Measurements from ENCODE around the gene CCDC92B.

Gene CCDC92B

GRCh38 chr17:2695243-2695960, 54.0 kb downstream of the CCDC92B start:
- Histone ChIP-seq H3K27ac (ENCODE audit: low read length) (no peak overlapping the region), H3K4me1 (ENCODE audit: control insufficient read depth, insufficient read depth, low read length) (peaks cover 5% of the 10 kb centered on the region), H3K4me3 (ENCODE audit: low read length) (no peak overlapping the region), H3K36me3 (ENCODE audit: control insufficient read depth, insufficient read depth, low read length) (peaks cover 36% of the 10 kb centered on the region), H3K9me3 (ENCODE audit: control insufficient read depth, insufficient read depth, low read length) (no peaks in the 10 kb centered on the region), H3K27me3 (ENCODE audit: control insufficient read depth, insufficient read depth, low read length) (no peaks in the 10 kb centered on the region)
- WGBS (ENCODE audit: insufficient coverage, insufficient read length) = no CpG with 5 or more reads among the region's 28 CpGs
- no peak for DNase-seq (ENCODE audit: low read depth, low spot score)

DNA sequence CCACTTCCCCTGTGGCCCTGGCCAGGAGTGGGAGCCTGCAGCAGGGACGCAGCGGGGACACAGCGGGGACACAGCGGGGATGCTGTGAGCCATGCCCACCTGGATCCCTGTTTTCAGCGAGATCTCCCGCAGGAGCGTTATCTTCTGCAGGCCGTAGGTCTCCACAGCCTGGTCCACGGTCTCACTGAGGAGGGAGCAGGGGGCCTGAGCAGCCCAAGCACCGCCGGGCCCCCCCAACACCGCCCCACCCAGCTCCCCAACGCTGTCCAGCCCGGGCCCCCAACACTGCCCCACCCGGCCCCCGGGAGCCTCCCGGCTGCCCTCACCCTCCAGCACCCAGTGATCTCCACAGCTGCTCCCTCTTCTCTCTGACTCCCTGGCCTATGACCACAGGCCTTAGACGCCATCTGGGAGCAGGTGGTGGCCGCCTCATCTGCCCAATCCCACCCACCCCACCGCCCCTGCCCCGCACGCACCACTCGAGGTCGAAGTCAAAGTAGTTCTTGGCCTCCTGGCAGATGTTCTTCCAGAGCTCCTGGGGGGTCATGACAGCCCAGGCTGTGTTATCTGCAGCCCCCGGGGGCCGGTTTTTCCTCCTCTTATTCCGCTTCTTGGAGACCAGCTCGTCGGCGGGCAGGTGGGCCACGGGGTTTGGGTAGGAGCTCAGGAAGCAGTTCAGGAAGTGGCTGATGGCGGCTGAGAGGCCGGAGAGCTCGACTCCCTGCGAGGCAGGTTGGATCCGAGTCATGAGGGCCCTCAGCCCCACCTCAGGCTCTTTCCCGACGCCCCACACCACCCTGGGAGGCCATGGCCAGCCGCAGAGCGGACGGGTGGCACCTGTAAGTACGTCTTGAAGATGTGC, 54.8 kb downstream of the CCDC92B start:
- Histone ChIP-seq H3K4me3 (ENCODE audit: low read length) (no peak overlapping the region), H3K27ac (ENCODE audit: low read length) (no peak overlapping the region), H3K27me3 (ENCODE audit: control insufficient read depth, insufficient read depth, low read length) (no peaks in the 10 kb centered on the region), H3K4me1 (ENCODE audit: control insufficient read depth, insufficient read depth, low read length) (peaks cover 5% of the 10 kb centered on the region), H3K36me3 (ENCODE audit: control insufficient read depth, insufficient read depth, low read length) (peaks cover 38% of the 10 kb centered on the region), H3K9me3 (ENCODE audit: control insufficient read depth, insufficient read depth, low read length) (no peaks in the 10 kb centered on the region)
- no CpG with 5 or more reads among the region's 42 CpGs for WGBS (ENCODE audit: insufficient coverage, insufficient read length)
- no peak for DNase-seq (ENCODE audit: low read depth, low spot score)

DNA sequence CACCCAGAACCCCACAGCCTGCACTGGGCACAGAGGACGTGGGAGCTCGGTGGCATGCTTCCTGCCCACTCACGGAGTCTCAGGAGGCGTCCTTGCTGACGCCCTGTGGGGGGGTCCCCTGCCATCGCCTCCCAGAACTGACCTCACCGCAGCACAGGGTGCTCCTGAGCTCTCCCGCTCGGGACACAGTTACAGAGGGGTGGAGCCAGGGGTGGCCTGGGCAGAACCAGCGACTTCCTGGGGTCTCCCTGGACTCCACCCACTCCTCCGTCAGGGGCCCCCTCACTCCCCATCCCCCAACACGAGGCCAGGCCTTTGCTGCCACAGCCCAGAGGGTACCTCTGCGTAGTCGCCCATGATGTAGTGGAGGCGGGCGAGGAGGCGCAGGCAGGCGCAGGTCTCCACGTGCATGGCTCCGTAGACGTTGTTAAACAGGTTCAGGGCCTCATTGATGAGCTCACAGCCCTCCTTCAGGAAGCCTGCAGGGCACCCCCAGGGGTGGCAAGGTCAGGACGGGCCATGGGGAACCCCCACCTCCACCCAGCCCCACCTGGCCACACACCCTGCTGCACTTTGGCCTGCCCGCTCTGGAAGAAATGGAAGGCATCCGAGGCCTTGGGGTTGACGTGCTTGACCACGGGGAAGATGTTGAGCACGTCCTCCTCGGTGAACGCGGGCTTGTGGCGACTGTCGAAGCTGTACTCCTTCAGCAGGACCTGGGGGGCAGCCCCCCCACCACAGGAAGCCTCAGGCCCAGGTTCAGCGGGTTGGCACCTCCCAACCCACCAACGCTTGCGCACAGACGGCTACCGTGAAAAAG, 55.7 kb downstream of the CCDC92B start:
- no CpG with 5 or more reads among the region's 37 CpGs for WGBS (ENCODE audit: insufficient coverage, insufficient read length)
- no peaks in the 10 kb centered on the region for H3K27me3 ChIP-seq (ENCODE audit: control insufficient read depth, insufficient read depth, low read length)
- no peak overlapping the region for H3K27ac ChIP-seq (ENCODE audit: low read length)
- DNase-seq (ENCODE audit: low read depth, low spot score) = no peak
- H3K9me3 ChIP-seq (ENCODE audit: control insufficient read depth, insufficient read depth, low read length) = no peaks in the 10 kb centered on the region
- peaks cover 5% of the 10 kb centered on the region for H3K4me1 ChIP-seq (ENCODE audit: control insufficient read depth, insufficient read depth, low read length)
- peaks cover 38% of the 10 kb centered on the region for H3K36me3 ChIP-seq (ENCODE audit: control insufficient read depth, insufficient read depth, low read length)
- H3K4me3 ChIP-seq (ENCODE audit: low read length) = no peak overlapping the region

DNA sequence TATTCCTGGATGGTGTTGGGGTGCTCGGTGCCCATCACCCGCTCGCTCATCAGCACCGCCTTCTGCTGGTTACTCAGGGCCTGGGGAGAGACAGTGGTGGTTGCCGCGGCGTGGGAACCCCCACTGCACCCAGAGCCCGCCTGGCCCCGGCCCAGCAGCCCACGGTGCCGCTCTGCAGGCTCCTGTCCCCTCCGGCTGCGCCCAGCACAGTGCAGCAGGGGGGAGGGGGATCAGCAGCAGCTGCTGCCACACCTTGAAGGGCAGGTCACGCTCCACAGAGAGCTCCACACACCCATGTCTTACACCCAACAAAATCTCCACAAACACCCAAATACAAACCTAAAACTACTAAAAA, 56.7 kb downstream of the CCDC92B start:
- no CpG with 5 or more reads among the region's 14 CpGs for WGBS (ENCODE audit: insufficient coverage, insufficient read length)

DNA sequence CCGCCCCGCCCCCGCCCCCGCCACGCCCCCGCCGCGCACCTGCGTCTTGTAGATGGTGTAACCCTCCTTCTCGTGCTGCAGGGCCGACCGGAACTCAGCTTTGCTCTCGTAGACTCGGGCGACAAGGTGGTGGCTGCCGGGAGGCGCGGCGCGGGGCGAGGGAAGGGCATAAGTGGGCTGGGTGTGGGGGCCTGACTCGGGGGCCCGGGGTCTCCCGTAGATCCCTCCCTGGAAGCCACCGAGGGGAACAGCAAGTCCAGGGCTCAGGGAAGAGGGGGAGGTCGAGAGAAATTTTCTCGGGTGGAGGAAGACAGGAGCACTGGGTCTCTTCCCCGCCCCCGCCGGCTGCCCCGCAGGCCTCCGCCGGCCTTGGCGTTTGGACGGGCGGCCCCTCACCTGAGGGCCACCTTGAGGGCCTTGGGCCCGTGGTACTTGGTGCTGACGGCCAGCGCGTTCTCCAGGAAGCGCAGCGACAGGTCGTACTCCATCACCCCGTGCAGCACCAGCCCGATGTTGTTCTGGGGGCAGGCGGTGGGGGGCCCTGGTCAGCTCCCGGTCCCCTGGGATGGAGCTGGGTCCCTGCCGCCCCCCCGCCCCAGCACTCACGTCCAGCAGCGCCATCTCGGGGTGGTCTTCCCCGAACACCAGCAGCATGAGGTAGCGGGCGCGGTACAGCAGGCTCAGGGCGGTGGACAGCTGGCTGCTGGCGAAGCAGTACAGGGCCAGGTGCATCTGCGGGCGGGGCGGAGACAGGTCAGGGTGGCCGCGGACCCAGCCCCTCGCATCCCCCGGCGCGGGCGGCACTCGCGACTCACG, 57.3 kb downstream of the CCDC92B start:
- no CpG with 5 or more reads among the region's 71 CpGs for WGBS (ENCODE audit: insufficient coverage, insufficient read length)
- H3K27ac ChIP-seq (ENCODE audit: low read length) = no peak overlapping the region
- no peaks in the 10 kb centered on the region for H3K9me3 ChIP-seq (ENCODE audit: control insufficient read depth, insufficient read depth, low read length)
- H3K27me3 ChIP-seq (ENCODE audit: control insufficient read depth, insufficient read depth, low read length) = no peaks in the 10 kb centered on the region
- H3K4me3 ChIP-seq (ENCODE audit: low read length) = no peak overlapping the region
- peaks cover 5% of the 10 kb centered on the region for H3K4me1 ChIP-seq (ENCODE audit: control insufficient read depth, insufficient read depth, low read length)
- no peak for DNase-seq (ENCODE audit: low read depth, low spot score)
- peaks cover 30% of the 10 kb centered on the region for H3K36me3 ChIP-seq (ENCODE audit: control insufficient read depth, insufficient read depth, low read length)

More for the DNA sequence above, 56.7 kb downstream of the CCDC92B start:
- H3K36me3 ChIP-seq (ENCODE audit: control insufficient read depth, insufficient read depth, low read length) = peaks cover 33% of the 10 kb centered on the region
- H3K27ac ChIP-seq (ENCODE audit: low read length) = no peak overlapping the region
- H3K9me3 ChIP-seq (ENCODE audit: control insufficient read depth, insufficient read depth, low read length) = no peaks in the 10 kb centered on the region
- H3K4me3 ChIP-seq (ENCODE audit: low read length) = no peak overlapping the region
- no peak for DNase-seq (ENCODE audit: low read depth, low spot score)
- H3K4me1 ChIP-seq (ENCODE audit: control insufficient read depth, insufficient read depth, low read length) = peaks cover 5% of the 10 kb centered on the region
- H3K27me3 ChIP-seq (ENCODE audit: control insufficient read depth, insufficient read depth, low read length) = no peaks in the 10 kb centered on the region

DNA sequence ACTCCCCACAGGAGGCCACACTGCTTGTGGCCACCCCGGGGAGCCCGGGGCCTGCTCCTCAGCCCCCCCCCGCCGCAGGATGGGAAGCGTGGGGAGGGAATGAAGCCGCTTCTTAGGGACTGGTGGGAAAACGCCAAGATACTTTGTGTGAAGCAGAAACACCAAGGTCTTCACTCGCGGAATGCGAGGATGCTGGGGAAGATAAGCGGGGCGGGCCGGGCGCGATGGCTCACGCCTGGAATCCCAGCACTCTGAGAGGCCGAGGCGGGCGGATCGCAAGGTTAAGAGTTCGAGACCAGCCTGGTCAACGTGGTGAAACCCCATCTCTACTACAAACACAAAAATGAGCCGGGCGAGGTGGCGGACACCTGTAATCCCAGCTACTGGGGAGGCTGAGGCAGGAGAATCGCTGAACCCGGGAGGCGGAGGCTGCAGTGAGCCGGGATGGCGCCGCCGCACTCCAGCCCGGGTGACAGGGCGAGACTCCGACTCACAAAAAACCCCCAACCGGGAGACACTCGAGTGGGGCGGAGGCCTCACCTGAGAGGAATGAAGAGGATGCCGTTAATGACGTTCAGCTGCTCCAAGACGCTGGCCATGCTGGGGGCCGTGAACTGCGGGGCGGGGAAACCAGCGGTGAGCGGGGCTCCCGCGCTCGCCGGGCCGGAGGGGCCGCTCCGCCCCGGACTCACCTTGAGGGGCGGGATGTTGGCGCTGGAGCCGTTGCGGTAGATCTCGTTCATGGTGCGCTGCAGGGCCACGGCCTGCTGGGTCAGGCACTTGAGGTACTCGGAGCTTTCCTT, 58.2 kb downstream of the CCDC92B start:
- no peaks in the 10 kb centered on the region for H3K9me3 ChIP-seq (ENCODE audit: control insufficient read depth, insufficient read depth, low read length)
- no CpG with 5 or more reads among the region's 62 CpGs for WGBS (ENCODE audit: insufficient coverage, insufficient read length)
- peaks cover 24% of the 10 kb centered on the region for H3K36me3 ChIP-seq (ENCODE audit: control insufficient read depth, insufficient read depth, low read length)
- DNase-seq (ENCODE audit: low read depth, low spot score) = no peak
- H3K4me1 ChIP-seq (ENCODE audit: control insufficient read depth, insufficient read depth, low read length) = peaks cover 5% of the 10 kb centered on the region
- H3K27ac ChIP-seq (ENCODE audit: low read length) = no peak overlapping the region
- no peak overlapping the region for H3K4me3 ChIP-seq (ENCODE audit: low read length)
- H3K27me3 ChIP-seq (ENCODE audit: control insufficient read depth, insufficient read depth, low read length) = no peaks in the 10 kb centered on the region

DNA sequence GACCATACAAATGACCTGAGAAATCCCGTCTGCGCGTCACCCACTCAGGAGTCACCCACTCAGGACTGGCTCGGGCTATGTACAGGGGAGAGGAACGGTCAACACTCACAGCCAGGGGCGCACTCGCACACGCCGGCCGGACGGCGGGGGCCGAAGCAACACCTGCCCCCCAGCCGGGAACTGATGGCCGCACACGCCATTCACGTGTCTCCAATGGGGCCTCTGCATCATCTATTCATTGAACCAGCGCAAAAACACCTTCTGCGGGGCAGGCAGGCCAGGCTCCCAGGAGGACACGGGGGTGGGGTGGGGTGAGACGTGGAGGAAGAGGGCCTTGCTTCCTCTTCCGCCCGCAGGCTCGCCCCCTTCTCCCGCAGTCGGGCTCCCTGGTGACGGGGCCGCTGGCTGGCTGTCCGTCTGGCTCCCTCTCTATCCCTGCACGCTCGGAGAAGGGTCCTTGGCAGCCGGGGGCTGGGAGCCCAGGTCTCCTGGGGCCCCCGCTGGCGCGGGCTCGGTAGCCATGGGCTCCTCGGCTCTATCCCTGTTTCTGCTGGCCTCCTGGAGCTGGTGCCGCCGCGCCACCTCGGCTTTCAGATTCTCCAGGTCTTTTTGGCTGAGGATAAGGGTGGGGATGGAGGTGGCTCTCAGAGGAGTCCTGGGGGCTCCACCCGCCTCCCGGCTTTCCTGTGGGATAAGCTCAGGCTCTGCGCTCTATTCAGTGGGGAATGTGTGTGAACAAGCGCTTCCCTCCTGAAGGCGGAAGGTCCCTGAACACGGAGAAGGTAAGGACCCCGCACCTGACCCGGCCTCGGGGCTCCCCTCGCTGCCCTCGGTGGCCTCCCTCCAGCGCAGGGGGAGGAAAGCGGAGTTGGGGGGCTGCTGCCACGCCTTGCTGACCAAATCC, 59.0 kb downstream of the CCDC92B start:
- no peaks in the 10 kb centered on the region for H3K27me3 ChIP-seq (ENCODE audit: control insufficient read depth, insufficient read depth, low read length)
- no CpG with 5 or more reads among the region's 55 CpGs for WGBS (ENCODE audit: insufficient coverage, insufficient read length)
- DNase-seq (ENCODE audit: low read depth, low spot score) = no peak
- no peak overlapping the region for H3K4me3 ChIP-seq (ENCODE audit: low read length)
- H3K9me3 ChIP-seq (ENCODE audit: control insufficient read depth, insufficient read depth, low read length) = no peaks in the 10 kb centered on the region
- H3K4me1 ChIP-seq (ENCODE audit: control insufficient read depth, insufficient read depth, low read length) = peaks cover 5% of the 10 kb centered on the region
- H3K27ac ChIP-seq (ENCODE audit: low read length) = no peak overlapping the region
- peaks cover 17% of the 10 kb centered on the region for H3K36me3 ChIP-seq (ENCODE audit: control insufficient read depth, insufficient read depth, low read length)

GRCh38 chr17:2689411-2690164, 59.9 kb downstream of the CCDC92B start:
- Histone ChIP-seq H3K36me3 (ENCODE audit: control insufficient read depth, insufficient read depth, low read length) (peaks cover 17% of the 10 kb centered on the region), H3K4me3 (ENCODE audit: low read length) (no peak overlapping the region)

More at GRCh38 chr17:2689411-2690164, 59.9 kb downstream of the CCDC92B start:
- WGBS (ENCODE audit: insufficient coverage, insufficient read length) = no CpG with 5 or more reads among the region's 40 CpGs
- no peaks in the 10 kb centered on the region for H3K27me3 ChIP-seq (ENCODE audit: control insufficient read depth, insufficient read depth, low read length)
- no peaks in the 10 kb centered on the region for H3K9me3 ChIP-seq (ENCODE audit: control insufficient read depth, insufficient read depth, low read length)
- DNase-seq (ENCODE audit: low read depth, low spot score) = no peak
- no peak overlapping the region for H3K27ac ChIP-seq (ENCODE audit: low read length)
- H3K4me1 ChIP-seq (ENCODE audit: control insufficient read depth, insufficient read depth, low read length) = peaks cover 5% of the 10 kb centered on the region

Measured in iPS DF 6.9 (cell line).